SW480 (cell line): ENCODE measurements around the gene TOR4A.

Experiments
- DNase-seq: peaks from one replicate; pipeline ENCODE4 v3.0.0-alpha.2; 2016; ENCODE audit warnings: low spot score

Gene TOR4A

GRCh38 chr9:137277329-137278041 lies at the start of gene TOR4A:
Gene TOR4A, plus strand, starts transcription at chr9:137277726. Its CDS starts 964 bp downstream, at chr9:137278690.
- peak; percentile 82 for DNase-seq

- DNase-seq, result no peak
These were observed 49.5 kb upstream of the TOR4A start for GRCh38 chr9:137227853-137228505.

- DNase-seq, result no peak
These were observed 49.0 kb upstream of the TOR4A start for GRCh38 chr9:137228506-137228967.

GRCh38 chr9:137228968-137229896 lies 48.3 kb upstream of the TOR4A start:
- no peak for DNase-seq

GRCh38 chr9:137229903-137230704 lies 47.4 kb upstream of the TOR4A start:
- no peak for DNase-seq

- DNase-seq, result no peak
These were observed 46.7 kb upstream of the TOR4A start, which contains the start of gene SLC34A3 for GRCh38 chr9:137230705-137231371. Gene SLC34A3, plus strand, starts transcription at chr9:137230901. Its CDS starts 802 bp downstream, at chr9:137231703.

GRCh38 chr9:137231372-137232039 lies 46.0 kb upstream of the TOR4A start:
- no peak for DNase-seq

- no peak for DNase-seq
These were observed 45.4 kb upstream of the TOR4A start for GRCh38 chr9:137232101-137232500.

GRCh38 chr9:137232510-137232909 lies 45.0 kb upstream of the TOR4A start:
- no peak for DNase-seq

GRCh38 chr9:137233143-137233980 lies 44.2 kb upstream of the TOR4A start:
- no peak for DNase-seq

GRCh38 chr9:137234055-137234697 lies 43.4 kb upstream of the TOR4A start:
- DNase-seq, result no peak

- no peak for DNase-seq
These were observed 42.6 kb upstream of the TOR4A start for GRCh38 chr9:137234758-137235423.

- DNase-seq, result no peak
These were observed 41.9 kb upstream of the TOR4A start for GRCh38 chr9:137235424-137236237.

GRCh38 chr9:137236238-137236935 lies 41.1 kb upstream of the TOR4A start:
- peak; percentile 71 for DNase-seq

GRCh38 chr9:137236936-137237421 lies 40.5 kb upstream of the TOR4A start:
- DNase-seq, result no peak
